ENCODE measurements around the gene AGFG1.

GRCh38 chr2:227443889-227444568, 27.9 kb upstream of the AGFG1 start:
- TF ChIP-seq POLR2A (IDR thresholded peaks at IDR 0.05) (no peak), CTCF (IDR thresholded peaks at IDR 0.05) (no peak)
